Karpas-422 (cell line): ENCODE results near the gene SPRED2. TPM values are rescaled to one million over a fixed set of nuclear protein-coding genes. Genes with fewer than 3 reads are reported as not detected.
"Not testable (repeated sequence)": the region's sequence is repeated elsewhere in the genome, so short reads cannot be mapped to it uniquely, and the experiment has no call there.

ENCODE experiments used
- DNase-seq: peaks from one replicate; pipeline ENCODE4 v3.0.0-alpha.2; 2015
- H2AFZ ChIP-seq: fragments of 200-600 bp; sonication (generic); 2 replicates; pipeline ENCODE4 v1.6.1; 2014; ENCODE audit warnings: antibody characterized with exemption, low read length, mixed read lengths
- H3K27ac ChIP-seq: fragments of 200-600 bp; sonication (generic); 2 replicates; pipeline ENCODE4 v1.5.1; 2014; ENCODE audit warnings: mild to moderate bottlenecking, low read length, moderate library complexity
- H3K27me3 ChIP-seq: fragments of 200-600 bp; sonication (generic); 2 replicates; pipeline ENCODE4 v1.6.1; 2014; ENCODE audit warnings: low read length, mixed read lengths
- H3K36me3 ChIP-seq: fragments of 200-600 bp; sonication (generic); 2 replicates; pipeline ENCODE4 v1.6.1; 2014; ENCODE audit warnings: low read length, mixed read lengths; ENCODE audit not compliant: insufficient read depth
- H3K4me1 ChIP-seq: fragments of 200-600 bp; sonication (generic); 2 replicates; pipeline ENCODE4 v1.6.1; 2014; ENCODE audit warnings: mild to moderate bottlenecking, low read length, mixed read lengths
- H3K4me2 ChIP-seq: fragments of 200-600 bp; sonication (generic); 2 replicates; pipeline ENCODE4 v1.6.1; 2014; ENCODE audit warnings: low read length, low read depth, mild to moderate bottlenecking; ENCODE audit not compliant: poor library complexity, severe bottlenecking
- H3K4me3 ChIP-seq: fragments of 200-600 bp; sonication (generic); 2 replicates; pipeline ENCODE4 v1.5.1; 2014; ENCODE audit warnings: mild to moderate bottlenecking, antibody characterized with exemption, low read length, mixed read lengths
- H3K79me2 ChIP-seq: fragments of 200-600 bp; sonication (generic); 2 replicates; pipeline ENCODE4 v1.6.1; 2014; ENCODE audit warnings: mild to moderate bottlenecking, low read length, mixed read lengths
- H3K9ac ChIP-seq: fragments of 200-600 bp; sonication (generic); 2 replicates; pipeline ENCODE4 v1.6.0; 2014; ENCODE audit warnings: low read length
- H3K9me2 ChIP-seq: fragments of 200-600 bp; sonication (generic), shearing (Covaris generic); replicated peaks from 2 replicates; pipeline ENCODE4 v1.6.0; 2014; ENCODE audit warnings: mild to moderate bottlenecking, low read length, moderate library complexity; ENCODE audit not compliant: insufficient read depth
- H3K9me3 ChIP-seq: fragments of 300-700, 200-600 bp; sonication (generic); 2 replicates; pipeline ENCODE4 v1.6.1; 2014; ENCODE audit warnings: low read length, mixed read lengths
- H4K20me1 ChIP-seq: fragments of 200-600 bp; sonication (generic); 2 replicates; pipeline ENCODE4 v1.6.1; 2014; ENCODE audit warnings: mild to moderate bottlenecking, antibody characterized with exemption, low read length, low read depth; ENCODE audit not compliant: insufficient read depth
- total RNA-seq: library from RNA; depleted of rRNA; stranded (reverse); fragments of >200 nt; shearing (Covaris generic); gene quantifications from 2 replicates; pipeline ENCODE4 v1.2.3, GENCODE V29; 2014; ENCODE audit warnings: low replicate concordance

The SPRED2 gene
- total RNA-seq, 1 experiment from 2014 or later, result 11.9 TPM

GRCh38 chr2:65326276-65326675, 106.1 kb downstream of the SPRED2 start:
- Histone ChIP-seq H3K27me3 (no peaks in the 10 kb centered on the region), H3K9me3 (no peaks in the 10 kb centered on the region), H3K4me3 (no peak overlapping the region), H3K4me1 (peaks cover 35% of the 10 kb centered on the region), H3K4me2 (no peak overlapping the region), H3K9ac (no peak overlapping the region), H4K20me1 (0 out of 2 replicates have a peak, but pooled peaks cover under 1% of the 10 kb centered on the region), H3K27ac (no peak overlapping the region), H2AFZ (no peak overlapping the region), H3K79me2 (no peaks in the 10 kb centered on the region), H3K36me3 (no peaks in the 10 kb centered on the region), H3K9me2 (no peaks in the 10 kb centered on the region)
- DNase-seq, result no peak

- DNase-seq, result no peak
- Histone ChIP-seq H3K4me1 (peaks cover 35% of the 10 kb centered on the region), H4K20me1 (peaks cover 5% of the 10 kb centered on the region; the same call in 1 of the 2 replicates), H3K9me2 (no peaks in the 10 kb centered on the region), H3K9ac (no peak overlapping the region), H3K79me2 (no peaks in the 10 kb centered on the region), H3K4me3 (no peak overlapping the region), H2AFZ (no peak overlapping the region), H3K27ac (no peak overlapping the region), H3K36me3 (no peaks in the 10 kb centered on the region), H3K27me3 (no peaks in the 10 kb centered on the region), H3K9me3 (no peaks in the 10 kb centered on the region), H3K4me2 (no peak overlapping the region)
These were observed 107.3 kb downstream of the SPRED2 start for GRCh38 chr2:65325066-65325465.

- no peak for DNase-seq
- Histone ChIP-seq H3K9me2 (no peaks in the 10 kb centered on the region), H3K4me2 (no peak overlapping the region)
These were observed 111.5 kb downstream of the SPRED2 start for GRCh38 chr2:65320946-65321345.

GRCh38 chr2:65320042-65320725, 112.2 kb downstream of the SPRED2 start:
- no peak overlapping the region for H2AFZ ChIP-seq
- no peaks in the 10 kb centered on the region for H3K9me3 ChIP-seq
- no peaks in the 10 kb centered on the region for H3K27me3 ChIP-seq
- no peak overlapping the region for H3K27ac ChIP-seq
- H3K4me2 ChIP-seq, result no peak overlapping the region
- DNase-seq, result no peak
- no peak overlapping the region for H3K4me3 ChIP-seq
- H3K4me1 ChIP-seq, result peaks cover 29% of the 10 kb centered on the region
- peaks cover 12% of the 10 kb centered on the region; the same call in 1 of the 2 replicates for H4K20me1 ChIP-seq
- no peaks in the 10 kb centered on the region for H3K36me3 ChIP-seq
- H3K9me2 ChIP-seq, result no peaks in the 10 kb centered on the region
- no peaks in the 10 kb centered on the region for H3K79me2 ChIP-seq
- no peak overlapping the region for H3K9ac ChIP-seq

More at GRCh38 chr2:65320946-65321345, 111.5 kb downstream of the SPRED2 start:
- Histone ChIP-seq H3K9ac (no peak overlapping the region), H2AFZ (no peak overlapping the region), H3K27me3 (no peaks in the 10 kb centered on the region), H3K4me1 (peaks cover 32% of the 10 kb centered on the region), H4K20me1 (peaks cover 12% of the 10 kb centered on the region; the same call in 1 of the 2 replicates), H3K36me3 (no peaks in the 10 kb centered on the region), H3K27ac (no peak overlapping the region), H3K9me3 (no peaks in the 10 kb centered on the region), H3K4me3 (no peak overlapping the region), H3K79me2 (no peaks in the 10 kb centered on the region)

GRCh38 chr2:65319674-65320041, 112.7 kb downstream of the SPRED2 start:
- no peaks in the 10 kb centered on the region for H3K9me2 ChIP-seq
- H3K27ac ChIP-seq, result no peak overlapping the region
- H3K79me2 ChIP-seq, result no peaks in the 10 kb centered on the region
- H3K9me3 ChIP-seq, result no peaks in the 10 kb centered on the region
- DNase-seq, result no peak
- no peak overlapping the region for H3K4me3 ChIP-seq
- no peak overlapping the region for H2AFZ ChIP-seq
- peaks cover 12% of the 10 kb centered on the region; the same call in 1 of the 2 replicates for H4K20me1 ChIP-seq
- H3K9ac ChIP-seq, result no peak overlapping the region
- no peak overlapping the region for H3K4me2 ChIP-seq
- H3K36me3 ChIP-seq, result no peaks in the 10 kb centered on the region
- no peaks in the 10 kb centered on the region for H3K27me3 ChIP-seq
- H3K4me1 ChIP-seq, result peaks cover 24% of the 10 kb centered on the region

GRCh38 chr2:65319072-65319673, 113.2 kb downstream of the SPRED2 start:
- DNase-seq, result no peak
- no peak overlapping the region for H2AFZ ChIP-seq
- no peaks in the 10 kb centered on the region for H3K79me2 ChIP-seq
- H3K4me1 ChIP-seq, result peaks cover 19% of the 10 kb centered on the region
- no peak overlapping the region for H3K4me3 ChIP-seq
- H3K27ac ChIP-seq, result no peak overlapping the region
- no peaks in the 10 kb centered on the region for H3K9me3 ChIP-seq
- H3K27me3 ChIP-seq, result no peaks in the 10 kb centered on the region
- no peaks in the 10 kb centered on the region for H3K9me2 ChIP-seq
- H3K4me2 ChIP-seq, result no peak overlapping the region
- H3K36me3 ChIP-seq, result no peaks in the 10 kb centered on the region
- peaks cover 12% of the 10 kb centered on the region; the same call in 1 of the 2 replicates for H4K20me1 ChIP-seq
- H3K9ac ChIP-seq, result no peak overlapping the region

GRCh38 chr2:65317841-65318240, 114.6 kb downstream of the SPRED2 start:
- H3K4me1 ChIP-seq, result peaks cover 6% of the 10 kb centered on the region
- H3K9me3 ChIP-seq, result no peaks in the 10 kb centered on the region
- H3K4me3 ChIP-seq, result no peak overlapping the region
- peaks cover 15% of the 10 kb centered on the region; the same call in 1 of the 2 replicates for H4K20me1 ChIP-seq
- no peak overlapping the region for H2AFZ ChIP-seq
- H3K9ac ChIP-seq, result no peak overlapping the region
- no peaks in the 10 kb centered on the region for H3K27me3 ChIP-seq
- no peak overlapping the region for H3K27ac ChIP-seq
- H3K9me2 ChIP-seq, result no peaks in the 10 kb centered on the region
- no peaks in the 10 kb centered on the region for H3K79me2 ChIP-seq
- H3K4me2 ChIP-seq, result no peak overlapping the region
- DNase-seq, result no peak
- H3K36me3 ChIP-seq, result no peaks in the 10 kb centered on the region

GRCh38 chr2:65317351-65317750, 115.0 kb downstream of the SPRED2 start:
- not testable (repeated sequence) for H3K4me3 ChIP-seq, H3K79me2 ChIP-seq, DNase-seq, H3K36me3 ChIP-seq, H3K9me2 ChIP-seq, H3K9ac ChIP-seq, H3K4me2 ChIP-seq, H3K27ac ChIP-seq, H2AFZ ChIP-seq, H3K4me1 ChIP-seq, H3K27me3 ChIP-seq, H3K9me3 ChIP-seq
- peaks cover 16% of the 10 kb centered on the region; the same call in 1 of the 2 replicates for H4K20me1 ChIP-seq
